Measurements from ENCODE around the gene NFIB. TPM values are rescaled to one million over a fixed set of nuclear protein-coding genes. Genes with fewer than 3 reads are reported as not detected.

Gene NFIB
- total and polyA plus RNA-seq, 8 donors, result 6.7 to 624 (median 71.4) TPM

DNA sequence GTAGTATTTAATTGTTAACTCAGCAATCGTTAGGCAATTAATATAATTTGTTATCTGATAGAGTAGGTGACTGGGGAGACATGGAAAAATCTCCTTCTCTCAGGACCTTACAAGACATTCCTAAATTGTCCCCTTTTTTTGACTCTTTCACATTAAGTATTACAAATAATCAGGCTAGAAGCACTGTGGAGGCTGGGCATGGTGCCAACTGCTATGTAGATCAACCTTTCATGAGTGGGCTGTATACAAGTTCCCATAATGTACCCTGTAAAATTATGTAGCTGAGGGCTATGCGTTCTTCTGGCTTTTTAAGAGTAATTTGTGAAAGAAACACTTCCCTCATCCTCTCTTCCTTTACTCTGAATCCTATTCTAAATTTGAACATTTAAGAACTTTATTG lies 140.2 kb downstream of the NFIB start:
- DNase-seq, result peak; percentile 35 to 51

GRCh38 chr9:14170973-14171596 lies 142.9 kb downstream of the NFIB start:
- WGBS, 5 donors, result 81 to 94% (median 88%) methylated on average over 5 of the region's 5 CpGs
- Histone ChIP-seq H3K4me3 (no peak overlapping the region), H3K27ac (no peak overlapping the region), H3K36me3 (no peaks in the 10 kb centered on the region), H3K4me1 (no peaks in the 10 kb centered on the region), H3K9me3 (no peaks in the 10 kb centered on the region), H3K27me3 (no peaks in the 10 kb centered on the region)
- no peak for DNase-seq
- intact Hi-C loops (cut with DNase I; ENCODE audit: low total_unique reads), result no loop called here
- TF ChIP-seq POLR2AphosphoS5 (IDR thresholded peaks at IDR 0.05), result no peak
- no peak for TF ChIP-seq POLR2A (IDR thresholded peaks at IDR 0.05)
- TF ChIP-seq, protein P1, sequence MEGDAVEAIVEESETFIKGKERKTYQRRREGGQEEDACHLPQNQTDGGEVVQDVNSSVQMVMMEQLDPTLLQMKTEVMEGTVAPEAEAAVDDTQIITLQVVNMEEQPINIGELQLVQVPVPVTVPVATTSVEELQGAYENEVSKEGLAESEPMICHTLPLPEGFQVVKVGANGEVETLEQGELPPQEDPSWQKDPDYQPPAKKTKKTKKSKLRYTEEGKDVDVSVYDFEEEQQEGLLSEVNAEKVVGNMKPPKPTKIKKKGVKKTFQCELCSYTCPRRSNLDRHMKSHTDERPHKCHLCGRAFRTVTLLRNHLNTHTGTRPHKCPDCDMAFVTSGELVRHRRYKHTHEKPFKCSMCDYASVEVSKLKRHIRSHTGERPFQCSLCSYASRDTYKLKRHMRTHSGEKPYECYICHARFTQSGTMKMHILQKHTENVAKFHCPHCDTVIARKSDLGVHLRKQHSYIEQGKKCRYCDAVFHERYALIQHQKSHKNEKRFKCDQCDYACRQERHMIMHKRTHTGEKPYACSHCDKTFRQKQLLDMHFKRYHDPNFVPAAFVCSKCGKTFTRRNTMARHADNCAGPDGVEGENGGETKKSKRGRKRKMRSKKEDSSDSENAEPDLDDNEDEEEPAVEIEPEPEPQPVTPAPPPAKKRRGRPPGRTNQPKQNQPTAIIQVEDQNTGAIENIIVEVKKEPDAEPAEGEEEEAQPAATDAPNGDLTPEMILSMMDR (IDR thresholded peaks at IDR 0.05), result no peak
- TF ChIP-seq EP300 (IDR thresholded peaks at IDR 0.05), result no peak

More for the DNA sequence above, 140.2 kb downstream of the NFIB start:
- 65 to 78% (median 72%) methylated on average over 2 of the region's 2 CpGs for WGBS, 5 donors
- no peaks in the 10 kb centered on the region for H3K27me3 ChIP-seq
- H3K9me3 ChIP-seq, result no peaks in the 10 kb centered on the region
- H3K36me3 ChIP-seq, result no peaks in the 10 kb centered on the region
- no peak overlapping the region for H3K4me3 ChIP-seq
- intact Hi-C loops (cut with DNase I; ENCODE audit: low total_unique reads), result no loop called here
- H3K4me1 ChIP-seq, result peaks cover 0 to 11% (median 3%) of the 10 kb centered on the region in 4 donors
- no peak for TF ChIP-seq POLR2A (IDR thresholded peaks at IDR 0.05)
- TF ChIP-seq EP300 (IDR thresholded peaks at IDR 0.05), result no peak
- TF ChIP-seq, protein P1 (IDR thresholded peaks at IDR 0.05), result no peak
- no peak for TF ChIP-seq POLR2AphosphoS5 (IDR thresholded peaks at IDR 0.05)
- H3K27ac ChIP-seq, result no peak overlapping the region

GRCh38 chr9:14170392-14170931 lies 143.5 kb downstream of the NFIB start:
- intact Hi-C loops (cut with DNase I; ENCODE audit: low total_unique reads), result no loop called here
- Histone ChIP-seq H3K36me3 (no peaks in the 10 kb centered on the region), H3K27me3 (no peaks in the 10 kb centered on the region), H3K27ac (no peak overlapping the region), H3K4me3 (no peak overlapping the region), H3K4me1 (peaks cover 0 to 5% (median 2%) of the 10 kb centered on the region in 4 donors), H3K9me3 (no peaks in the 10 kb centered on the region)
- DNase-seq, result no peak
- WGBS, 5 donors, result 77 to 92% (median 87%) methylated on average over 2 of the region's 2 CpGs
- no peak for TF ChIP-seq POLR2A (IDR thresholded peaks at IDR 0.05)
- TF ChIP-seq, protein P1 (IDR thresholded peaks at IDR 0.05), result no peak
- no peak for TF ChIP-seq EP300 (IDR thresholded peaks at IDR 0.05)
- TF ChIP-seq POLR2AphosphoS5 (IDR thresholded peaks at IDR 0.05), result no peak

DNA sequence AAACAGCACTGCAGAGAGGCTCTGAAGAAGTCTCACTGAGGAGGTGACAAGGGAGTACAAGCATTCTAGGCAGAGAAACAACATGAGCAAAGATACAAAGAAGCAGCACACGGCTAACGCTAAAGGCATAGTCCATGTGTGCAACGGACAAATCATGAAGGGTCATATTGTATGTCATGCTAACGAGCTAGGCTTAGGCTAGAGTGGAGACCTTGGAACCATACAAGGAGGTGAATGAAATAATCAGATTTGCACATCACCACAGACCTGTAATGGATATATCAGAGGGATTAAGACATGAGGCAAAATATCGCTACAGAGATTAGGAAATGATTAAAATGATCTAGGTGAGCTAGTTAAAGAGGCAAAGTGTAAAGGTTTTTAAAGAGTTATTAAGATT lies 145.6 kb downstream of the NFIB start:
- WGBS, 5 donors, result 85 to 95% (median 92%) methylated on average over 5 of the region's 5 CpGs
- Histone ChIP-seq H3K36me3 (no peaks in the 10 kb centered on the region), H3K27ac (no peak overlapping the region), H3K9me3 (no peaks in the 10 kb centered on the region), H3K4me3 (no peak overlapping the region), H3K27me3 (no peaks in the 10 kb centered on the region), H3K4me1 (peaks cover 0 to 18% (median 5%) of the 10 kb centered on the region in 4 donors)
- TF ChIP-seq POLR2AphosphoS5 (IDR thresholded peaks at IDR 0.05) (no peak), POLR2A (IDR thresholded peaks at IDR 0.05) (no peak), EP300 (IDR thresholded peaks at IDR 0.05) (no peak)
- TF ChIP-seq, protein P1 (IDR thresholded peaks at IDR 0.05), result no peak
- no peak for DNase-seq
- intact Hi-C loops (cut with DNase I; ENCODE audit: low total_unique reads), result no loop called here

All from stomach (tissue), 9 donors.